HL-60 (cell line): ENCODE data around the gene UBFD1.
A peak's percentile ranks its signal among the peaks of the same experiment; 100 is the strongest.

ENCODE experiments used
- DNase-seq, 2 experiments: peaks; one replicate each; pipeline ENCODE4 v3.0.0-alpha.2; 2010 to 2020; ENCODE audit warnings: low read depth in 1 of 2, low spot score in 1 of 2
- H3K27ac ChIP-seq: fragments of 250-450 bp; sonication (Bioruptor Pico); replicated peaks from 2 replicates; pipeline ENCODE4 v1.5.1; 2020; ENCODE audit warnings: mild to moderate bottlenecking, moderate library complexity
- H3K27me3 ChIP-seq: fragments of 250-450 bp; sonication (Bioruptor Pico); 2 replicates; pipeline ENCODE4 v1.5.1; 2021; ENCODE audit warnings: mild to moderate bottlenecking, moderate library complexity; ENCODE audit not compliant: insufficient read depth, poor library complexity, severe bottlenecking
- H3K4me3 ChIP-seq: replicated peaks from 2 replicates; pipeline ENCODE4 v1.5.1; 2011; ENCODE audit warnings: mild to moderate bottlenecking, control low read depth, low read length; ENCODE audit not compliant: insufficient read depth
- CTCF ChIP-seq: IDR thresholded peaks from one replicate; pipeline ENCODE4 v1.5.1; 2011; ENCODE audit warnings: low read length, control low read depth, inconsistent platforms; ENCODE audit not compliant: insufficient read depth
- GABPA ChIP-seq: IDR thresholded peaks from 2 replicates; pipeline ENCODE4 v1.6.1; 2012; ENCODE audit warnings: low read depth
- POLR2AphosphoS5 ChIP-seq: IDR thresholded peaks from 2 replicates; pipeline ENCODE4 v1.6.1; 2012; ENCODE audit warnings: low read depth
- REST ChIP-seq: IDR thresholded peaks from 2 replicates; pipeline ENCODE4 v1.6.1; 2012; ENCODE audit warnings: low read depth; ENCODE audit not compliant: insufficient replicate concordance
- SPI1 ChIP-seq: IDR thresholded peaks from 2 replicates; pipeline ENCODE4 v1.6.1; 2012; ENCODE audit warnings: low read depth, mild to moderate bottlenecking, borderline replicate concordance
- long read RNA-seq: library from polyadenylated mRNA; unstranded; transcript quantifications from one replicate; pipeline ENCODE4 v2.0.0, GENCODE V29; 2020

UBFD1 gene
- long read RNA-seq, partial matches to known transcripts = 0 of 14 reads
- long read RNA-seq, other reads (novel, unspliced or antisense) = 14 of 14 reads

- Histone ChIP-seq H3K27me3 (no peaks in the 10 kb centered on the region), H3K27ac (peak within 1 kb of the TSS; percentile 87), H3K4me3 (peak within 1 kb of the TSS; percentile 91)
- peak; percentile 95 to 98 for DNase-seq
- TF ChIP-seq GABPA (peak; percentile 69), REST (peak; percentile 37), POLR2AphosphoS5 (no peak; the same call in 1 of the 2 replicates), SPI1 (no peak), CTCF (peak; percentile 52)
Observed at GRCh38 chr16:23556881-23557778, at the start of gene UBFD1, which contains the start of gene EARS2. TSS of gene UBFD1 (plus strand) at chr16:23557727. CDS start at chr16:23557743, 16 bp downstream. TSS of gene EARS2 (minus strand) at chr16:23557350. CDS start at chr16:23557343, 7 bp downstream.

GRCh38 chr16:23508589-23509440 lies 48.7 kb upstream of the UBFD1 start:
- H3K27me3 ChIP-seq = no peaks in the 10 kb centered on the region
- peak overlapping the region; percentile 69 for H3K27ac ChIP-seq
- H3K4me3 ChIP-seq = peak overlapping the region; percentile 70
- peak in 1 of 2 experiments; percentile 52 for DNase-seq
- TF ChIP-seq REST (no peak), GABPA (no peak), POLR2AphosphoS5 (no peak), SPI1 (no peak), CTCF (no peak)

- H3K27ac ChIP-seq = peak overlapping the region; percentile 69
- no peak for TF ChIP-seq CTCF
- TF ChIP-seq GABPA = no peak
- no peak for TF ChIP-seq POLR2AphosphoS5
- no peak for TF ChIP-seq REST
- TF ChIP-seq SPI1 = no peak
- no peak for DNase-seq
- H3K4me3 ChIP-seq = peak overlapping the region; percentile 70
- H3K27me3 ChIP-seq = no peaks in the 10 kb centered on the region
Observed at GRCh38 chr16:23509441-23509754, 48.1 kb upstream of the UBFD1 start.
